Endothelial cell of umbilical vein (primary cell): Measurements from ENCODE around the gene ERBB4. TPM values are rescaled to one million over a fixed set of nuclear protein-coding genes. Genes with fewer than 3 reads are reported as not detected.

Source experiments
- BruUV-seq: library from RNA; stranded (reverse); fragments of 400-500 nt; replicated peaks from 2 replicates; lab custom pipeline; 2021; lab: Mats Ljungman, UMichigan
- CTCF ChIA-PET: fragments of 300-600, 350-600 bp; sonication (Branson Sonifier 250); formaldehyde crosslinking; loops from one replicate; lab custom pipeline; 2021; ENCODE audit warnings: antibody characterized with exemption, inconsistent platforms; lab: Charles Lee
- POLR2A ChIA-PET: fragments of 300-600, 350-600 bp; sonication (Branson Sonifier 250); formaldehyde crosslinking; loops from one replicate; lab custom pipeline; 2021; ENCODE audit warnings: antibody characterized with exemption, inconsistent platforms; lab: Charles Lee
- DNase-seq: peaks from one replicate; pipeline ENCODE4 v3.0.0-alpha.2; 2011; ENCODE audit warnings: low read depth, low spot score
- FAIRE-seq: peaks from 2 replicates; lab custom pipeline; 2011; peaks lifted over from hg19 to GRCh38; lab: Jason Lieb, UNC
- H2AFZ ChIP-seq: 2 replicates; pipeline ENCODE4 v1.6.0; 2012; ENCODE audit warnings: low read depth, low read length, control low read depth, inconsistent platforms
- H3K27ac ChIP-seq: 2 replicates; pipeline ENCODE4 v1.5.1; 2011; ENCODE audit warnings: low read depth, mild to moderate bottlenecking, control low read depth, low read length, moderate library complexity; ENCODE audit not compliant: insufficient read depth
- H3K27me3 ChIP-seq, 2 experiments: 2 replicates each; pipeline versions ENCODE4 v1.6.0 to v1.6.1; 2011; ENCODE audit warnings: low read length in 2 of 2, mixed read lengths in 1 of 2; ENCODE audit not compliant: control insufficient read depth in 2 of 2, insufficient read depth in 2 of 2
- H3K36me3 ChIP-seq, 2 experiments: 2 replicates in 1 of 2; 3 replicates in 1 of 2; pipeline ENCODE4 v1.5.1; 2011; ENCODE audit warnings: low read length in 2 of 2, mild to moderate bottlenecking in 1 of 2, moderate library complexity in 1 of 2; ENCODE audit not compliant: control insufficient read depth in 2 of 2, insufficient read depth in 2 of 2; ENCODE audit errors: extremely low read depth in 1 of 2
- H3K4me1 ChIP-seq: 3 replicates; pipeline ENCODE4 v1.5.1; 2011; ENCODE audit warnings: mild to moderate bottlenecking, low read length; ENCODE audit not compliant: control insufficient read depth, insufficient read depth; ENCODE audit errors: extremely low read depth
- H3K4me2 ChIP-seq: 2 replicates; pipeline ENCODE4 v1.6.1; 2011; ENCODE audit warnings: low read length, control low read depth, mixed read lengths; ENCODE audit not compliant: insufficient read depth
- H3K4me3 ChIP-seq, 3 experiments: fragments of 200-600 bp in 1 of 3; sonication (generic), shearing (Covaris generic) in 1 of 3; replicated peaks in 1 of 3; 2 replicates each; pipeline ENCODE4 v1.5.1; 2011 to 2016; ENCODE audit warnings: control low read depth in 3 of 3, low read length in 3 of 3, mild to moderate bottlenecking in 2 of 3, inconsistent platforms in 1 of 3, low read depth in 1 of 3, moderate library complexity in 1 of 3; ENCODE audit not compliant: insufficient read depth in 1 of 3
- H3K79me2 ChIP-seq: 2 replicates; pipeline ENCODE4 v1.6.0; 2012; ENCODE audit warnings: low read length, inconsistent platforms; ENCODE audit not compliant: control insufficient read depth, insufficient read depth
- H3K9ac ChIP-seq: replicated peaks from 2 replicates; pipeline ENCODE3; 2011; ENCODE audit warnings: low read length, control low read depth; ENCODE audit not compliant: insufficient read depth; ENCODE audit errors: extremely low read depth
- H3K9me1 ChIP-seq: replicated peaks from 3 replicates; pipeline ENCODE4 v1.6.0; 2011; ENCODE audit warnings: mild to moderate bottlenecking, low read length; ENCODE audit not compliant: control insufficient read depth, insufficient read depth; ENCODE audit errors: extremely low read depth
- H3K9me3 ChIP-seq: replicated peaks from 2 replicates; pipeline ENCODE4 v1.5.1; 2012; ENCODE audit warnings: low read length, inconsistent platforms; ENCODE audit not compliant: control insufficient read depth, insufficient read depth
- H4K20me1 ChIP-seq: replicated peaks from 2 replicates; pipeline ENCODE3; 2011; ENCODE audit warnings: mild to moderate bottlenecking, low read length; ENCODE audit not compliant: control insufficient read depth, insufficient read depth; ENCODE audit errors: extremely low read depth
- EZH2 ChIP-seq: IDR thresholded peaks from 2 replicates; pipeline ENCODE4 v1.6.1; 2012; ENCODE audit warnings: borderline replicate concordance, low read depth, mild to moderate bottlenecking, moderate library complexity, low read length, inconsistent platforms; ENCODE audit not compliant: severe bottlenecking
- FOS ChIP-seq: IDR thresholded peaks from 2 replicates; pipeline ENCODE4 v1.6.1; 2011; ENCODE audit warnings: mild to moderate bottlenecking, low read length, moderate library complexity, borderline replicate concordance; ENCODE audit not compliant: insufficient read depth
- GATA2 ChIP-seq: IDR thresholded peaks from 2 replicates; pipeline ENCODE4 v1.7.0; 2011; ENCODE audit warnings: low read depth, mild to moderate bottlenecking, moderate library complexity, mixed read lengths, low read length; ENCODE audit not compliant: insufficient read length, insufficient read depth
- JUN ChIP-seq: IDR thresholded peaks from 2 replicates; pipeline ENCODE4 v1.6.1; 2011; ENCODE audit warnings: borderline replicate concordance, low read depth; ENCODE audit not compliant: insufficient read length, insufficient read depth
- MYC ChIP-seq: IDR thresholded peaks from one replicate; pipeline ENCODE4 v1.6.1; 2011; ENCODE audit warnings: mild to moderate bottlenecking, low read depth, low read length
- POLR2A ChIP-seq: IDR thresholded peaks from 2 replicates; pipeline ENCODE4 v1.6.1; 2012; ENCODE audit warnings: low read depth, mild to moderate bottlenecking, control low read depth, low read length
- POLR2AphosphoS5 ChIP-seq: IDR thresholded peaks from 2 replicates; pipeline ENCODE4 v1.6.1; 2012; ENCODE audit warnings: low read depth, mild to moderate bottlenecking, control low read depth, low read length, moderate library complexity; ENCODE audit not compliant: insufficient read depth
- dilution Hi-C: fragments of 300-500 bp; cut with MboI; formaldehyde crosslinking; loops from one replicate; pipeline ENCODE4 v1.15.0; 2019; ENCODE audit warnings: low sequenced_read_pairs; ENCODE audit not compliant: extremely low pct_ligation_motif_present
- intact Hi-C: fragments of 100-400 bp; cut with micrococcal nuclease; formaldehyde crosslinking; loops from one replicate; pipeline ENCODE4 v1.10.0; 2022
- polyA plus RNA-seq, 4 experiments: library from polyadenylated mRNA; depleted of rRNA in 3 of 4; stranded (reverse) in 3 of 4; unstranded in 1 of 4; fragments of >200 nt; gene quantifications; 2 replicates each; pipeline versions ENCODE4 v1.2.1 to v1.2.3, GENCODE V29; 2011 to 2012; ENCODE audit warnings: missing spikeins in 1 of 4
- total RNA-seq: library from RNA; stranded (reverse); gene quantifications from 2 replicates; pipeline ENCODE4 v1.2.3, GENCODE V29; 2021
- TF ChIP-seq, protein P1 (sequence below): IDR thresholded peaks from 2 replicates; pipeline ENCODE4 v1.6.1; 2011; ENCODE audit not compliant: insufficient read depth, insufficient read length
- TF ChIP-seq, protein P2 (sequence below), 2 donors: IDR thresholded peaks; 1 replicate in 1 of 2; 2 replicates in 1 of 2; pipeline ENCODE4 v1.5.1; 2011; ENCODE audit warnings: low read length in 2 of 2, mild to moderate bottlenecking in 2 of 2, moderate library complexity in 2 of 2, control low read depth in 1 of 2, inconsistent platforms in 1 of 2, low read depth in 1 of 2; ENCODE audit not compliant: insufficient read depth in 1 of 2; ENCODE audit errors: extremely low read depth in 1 of 2

ERBB4 gene
- total and polyA plus RNA-seq, 2 donors (not counting 3 experiments of a cell fraction or from before 2014, with no cell fraction given), result 0.01 to 0.27 TPM

DNA sequence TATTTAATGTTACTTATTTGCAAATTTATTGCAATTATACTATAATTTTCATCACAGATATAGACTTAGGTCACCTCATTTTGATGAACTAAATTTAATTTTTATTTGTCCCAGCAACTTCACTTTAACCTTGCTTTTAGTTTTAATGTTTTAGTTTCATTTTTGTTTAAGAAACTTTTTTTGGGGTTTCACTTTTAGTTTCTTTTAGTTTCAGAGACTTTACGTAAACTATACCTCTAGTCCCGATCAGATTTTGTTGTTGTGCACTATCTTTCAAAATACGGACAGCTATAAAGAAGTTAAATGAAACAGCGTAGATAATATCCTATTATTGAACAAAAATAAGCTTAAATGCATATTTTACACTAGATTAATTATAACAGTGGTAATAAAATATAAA is 460.5 kb downstream of the ERBB4 start:
- POLR2A ChIA-PET, result no interaction called here
- BruUV-seq, result no TSS peak
- no peaks in the 10 kb centered on the region for H3K79me2 ChIP-seq
- dilution Hi-C loops (no loop called here), intact Hi-C loops (no loop called here)
- H3K4me2 ChIP-seq, result no peak overlapping the region
- CTCF ChIA-PET, result no interaction called here
- no peaks in the 10 kb centered on the region for H3K36me3 ChIP-seq
- H2AFZ ChIP-seq, result no peak overlapping the region
- no peaks in the 10 kb centered on the region for H4K20me1 ChIP-seq
- H3K9me1 ChIP-seq, result no peaks in the 10 kb centered on the region
- DNase-seq (no peak), FAIRE-seq (no peak)
- TF ChIP-seq, protein P1, sequence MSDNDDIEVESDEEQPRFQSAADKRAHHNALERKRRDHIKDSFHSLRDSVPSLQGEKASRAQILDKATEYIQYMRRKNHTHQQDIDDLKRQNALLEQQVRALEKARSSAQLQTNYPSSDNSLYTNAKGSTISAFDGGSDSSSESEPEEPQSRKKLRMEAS, result no peak
- TF ChIP-seq, protein P2, sequence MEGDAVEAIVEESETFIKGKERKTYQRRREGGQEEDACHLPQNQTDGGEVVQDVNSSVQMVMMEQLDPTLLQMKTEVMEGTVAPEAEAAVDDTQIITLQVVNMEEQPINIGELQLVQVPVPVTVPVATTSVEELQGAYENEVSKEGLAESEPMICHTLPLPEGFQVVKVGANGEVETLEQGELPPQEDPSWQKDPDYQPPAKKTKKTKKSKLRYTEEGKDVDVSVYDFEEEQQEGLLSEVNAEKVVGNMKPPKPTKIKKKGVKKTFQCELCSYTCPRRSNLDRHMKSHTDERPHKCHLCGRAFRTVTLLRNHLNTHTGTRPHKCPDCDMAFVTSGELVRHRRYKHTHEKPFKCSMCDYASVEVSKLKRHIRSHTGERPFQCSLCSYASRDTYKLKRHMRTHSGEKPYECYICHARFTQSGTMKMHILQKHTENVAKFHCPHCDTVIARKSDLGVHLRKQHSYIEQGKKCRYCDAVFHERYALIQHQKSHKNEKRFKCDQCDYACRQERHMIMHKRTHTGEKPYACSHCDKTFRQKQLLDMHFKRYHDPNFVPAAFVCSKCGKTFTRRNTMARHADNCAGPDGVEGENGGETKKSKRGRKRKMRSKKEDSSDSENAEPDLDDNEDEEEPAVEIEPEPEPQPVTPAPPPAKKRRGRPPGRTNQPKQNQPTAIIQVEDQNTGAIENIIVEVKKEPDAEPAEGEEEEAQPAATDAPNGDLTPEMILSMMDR (IDR thresholded peaks at IDR 0.05; ENCODE audit: extremely low read depth in 1 of 2, insufficient read depth in 1 of 2, low read depth in 1 of 2, low read length in 2 of 2), result no peak
- TF ChIP-seq MYC (no peak), POLR2AphosphoS5 (no peak), FOS (no peak), GATA2 (no peak), POLR2A (no peak), JUN (no peak), EZH2 (no peak)
- H3K27me3 ChIP-seq, result no peaks in the 10 kb centered on the region
- H3K9me3 ChIP-seq, result no peaks in the 10 kb centered on the region
- no peak overlapping the region for H3K4me3 ChIP-seq
- no peaks in the 10 kb centered on the region for H3K4me1 ChIP-seq
- no peak overlapping the region for H3K27ac ChIP-seq
- no peak overlapping the region for H3K9ac ChIP-seq
